HG03135 (cell line): ENCODE data around the gene ASTN2.

Experiments
- ATAC-seq: cut with Tn5 transposase; IDR thresholded peaks from one replicate; pipeline ENCODE4 v1.9.1; 2021; ENCODE audit warnings: mild to moderate bottlenecking, moderate library complexity; ENCODE audit not compliant: unreplicated experiment

ASTN2 gene

GRCh38 chr9:117250610-117251215 lies 164.1 kb downstream of the ASTN2 start:
- no peak for ATAC-seq

GRCh38 chr9:117249799-117250198 lies 165.1 kb downstream of the ASTN2 start:
- ATAC-seq, result no peak

GRCh38 chr9:117247266-117247665 lies 167.6 kb downstream of the ASTN2 start:
- no peak for ATAC-seq

GRCh38 chr9:117245175-117245829 lies 169.6 kb downstream of the ASTN2 start:
- ATAC-seq, result no peak

- no peak for ATAC-seq
These were observed 172.8 kb downstream of the ASTN2 start for GRCh38 chr9:117242082-117242481.

GRCh38 chr9:117239428-117239827 lies 175.4 kb downstream of the ASTN2 start:
- ATAC-seq, result no peak

- ATAC-seq, result no peak
These were observed 180.8 kb downstream of the ASTN2 start for GRCh38 chr9:117234103-117234502.

DNA sequence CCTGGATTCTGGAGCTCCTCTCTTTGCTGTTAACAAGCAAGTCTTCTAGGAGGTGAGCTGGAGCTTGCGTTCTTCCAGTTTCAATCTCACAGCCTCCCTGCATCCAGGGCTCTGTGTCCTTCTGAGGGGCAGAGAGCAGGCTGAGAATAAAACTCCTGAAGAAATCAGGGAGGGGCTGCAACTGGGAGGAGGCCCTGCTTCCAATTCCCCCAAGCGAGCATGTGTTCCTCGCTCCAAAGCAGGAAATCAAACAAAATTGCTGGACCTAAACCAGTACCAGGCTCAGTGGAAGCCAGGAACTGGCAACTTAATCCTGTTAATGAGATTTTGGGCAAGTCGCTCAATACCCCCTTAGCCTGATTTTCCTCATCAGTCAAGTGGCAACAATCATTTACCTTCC lies 181.8 kb downstream of the ASTN2 start:
- ATAC-seq, result no peak

DNA sequence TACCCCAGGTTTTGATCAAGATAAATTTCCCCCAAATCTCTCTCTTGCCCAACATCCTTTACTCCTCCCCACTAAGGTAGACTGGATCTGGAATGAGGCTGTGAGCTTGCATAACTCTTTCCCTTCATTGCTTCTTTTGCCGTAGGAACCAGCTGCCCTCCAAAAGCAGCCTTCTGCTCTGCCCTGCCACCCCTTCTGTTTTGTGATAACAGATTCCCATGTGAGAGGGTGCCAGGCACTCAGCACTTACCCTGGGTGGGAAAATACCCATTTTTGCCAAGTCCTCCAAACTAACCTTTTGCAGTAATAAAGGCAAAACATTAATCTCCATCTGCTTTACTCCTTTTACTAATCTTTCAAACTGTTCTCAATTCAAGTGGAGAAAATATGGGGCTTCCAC lies 182.6 kb downstream of the ASTN2 start:
- no peak for ATAC-seq

GRCh38 chr9:117231012-117231411 lies 183.8 kb downstream of the ASTN2 start:
- no peak for ATAC-seq

DNA sequence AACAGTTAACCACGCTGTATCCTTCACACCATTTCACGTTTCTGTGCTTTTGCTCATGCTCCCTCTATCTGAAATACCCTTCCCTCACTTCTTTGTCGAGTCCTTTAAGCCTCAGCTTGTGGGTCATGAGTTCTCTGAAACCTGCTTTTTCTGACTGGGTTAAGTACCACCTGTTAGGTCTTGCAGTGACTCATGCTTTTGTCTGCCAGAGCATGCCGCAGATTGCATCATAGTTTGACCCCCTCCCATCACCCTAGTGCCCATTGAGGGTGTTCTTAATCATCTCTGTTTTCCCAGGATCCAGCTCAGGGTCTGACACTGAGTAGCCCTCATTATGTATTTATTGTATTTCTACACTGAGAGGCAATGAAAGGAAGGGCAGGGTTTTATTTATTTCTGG lies 190.2 kb downstream of the ASTN2 start:
- no peak for ATAC-seq

DNA sequence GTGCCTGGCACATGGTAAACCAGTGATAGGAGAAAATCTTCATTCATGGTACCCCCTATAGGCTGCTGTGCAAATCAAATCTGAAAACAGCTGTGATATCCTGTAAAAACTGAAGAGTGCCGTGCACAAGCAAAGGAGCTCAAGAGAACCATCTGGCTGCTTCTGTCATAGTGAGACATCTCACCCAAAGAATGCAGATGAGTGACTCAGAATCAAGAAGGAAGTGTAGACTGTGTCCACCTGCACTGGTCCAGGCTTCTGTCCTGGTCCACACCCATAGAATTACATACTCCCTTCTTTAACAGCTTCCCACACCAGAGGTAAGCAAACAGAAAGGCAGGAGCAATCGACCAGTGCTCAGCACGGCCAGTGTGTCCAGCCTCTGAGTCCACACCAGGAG lies 195.9 kb downstream of the ASTN2 start:
- ATAC-seq, result no peak

DNA sequence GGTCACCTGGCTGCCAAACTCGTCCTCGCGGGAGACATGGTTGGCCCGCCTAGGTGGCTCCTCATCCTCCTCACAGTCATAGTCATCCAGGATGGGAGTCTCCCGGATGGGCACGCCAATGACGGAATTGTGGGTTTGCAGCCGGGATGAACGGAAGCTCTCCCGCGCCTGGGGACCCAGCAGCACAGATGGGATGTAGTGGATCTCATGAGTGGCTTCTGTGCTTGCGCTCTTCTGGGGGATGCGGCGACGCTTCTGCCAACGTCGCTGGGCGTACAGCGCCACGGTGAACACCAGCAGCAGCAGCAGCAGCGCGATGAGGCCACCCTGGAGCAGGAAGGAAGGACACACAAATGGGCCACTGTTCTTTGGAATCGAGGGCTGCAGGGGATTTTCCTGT lies 200.4 kb downstream of the ASTN2 start:
- ATAC-seq, result no peak

DNA sequence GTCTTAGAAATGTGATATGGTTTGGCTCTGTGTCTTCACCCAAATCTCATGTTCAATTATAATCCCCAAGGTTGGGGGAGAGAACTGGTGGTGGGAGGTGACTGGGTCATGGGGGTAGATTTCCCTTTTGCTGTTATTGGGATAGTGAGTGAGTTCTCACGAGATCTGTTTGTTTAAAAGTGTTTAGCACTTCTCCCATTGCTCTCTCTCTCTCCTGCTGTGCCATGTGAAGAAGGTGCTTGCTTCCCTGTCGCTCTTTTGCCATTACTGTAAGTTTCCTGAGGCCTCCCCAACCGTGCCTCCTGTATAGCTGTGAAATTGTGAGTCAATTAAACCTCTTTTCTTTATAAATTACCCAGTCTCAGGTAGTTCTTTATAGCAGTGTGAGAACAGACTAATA lies 203.6 kb downstream of the ASTN2 start:
- no peak for ATAC-seq

DNA sequence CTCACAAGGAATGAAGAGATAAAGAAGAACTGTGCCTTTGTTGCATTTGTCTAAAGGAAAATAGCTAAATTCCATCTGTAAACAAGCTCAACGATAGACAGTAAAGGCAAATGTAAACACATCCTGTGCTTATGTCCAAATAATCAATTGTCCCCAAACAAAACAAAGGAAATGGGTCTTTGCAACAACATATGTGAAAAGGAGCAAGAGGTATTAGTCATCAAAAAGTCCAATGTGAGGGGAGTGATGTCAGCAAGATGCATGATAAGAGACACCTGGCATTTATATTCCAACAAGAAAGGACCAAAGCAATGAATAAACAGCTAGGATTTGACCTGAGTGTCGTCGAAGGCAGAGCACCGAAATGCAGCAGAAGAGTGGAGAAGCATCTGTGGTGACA lies 209.1 kb downstream of the ASTN2 start:
- no peak for ATAC-seq

- no peak for ATAC-seq
These were observed 209.9 kb downstream of the ASTN2 start for GRCh38 chr9:117204971-117205370.

DNA sequence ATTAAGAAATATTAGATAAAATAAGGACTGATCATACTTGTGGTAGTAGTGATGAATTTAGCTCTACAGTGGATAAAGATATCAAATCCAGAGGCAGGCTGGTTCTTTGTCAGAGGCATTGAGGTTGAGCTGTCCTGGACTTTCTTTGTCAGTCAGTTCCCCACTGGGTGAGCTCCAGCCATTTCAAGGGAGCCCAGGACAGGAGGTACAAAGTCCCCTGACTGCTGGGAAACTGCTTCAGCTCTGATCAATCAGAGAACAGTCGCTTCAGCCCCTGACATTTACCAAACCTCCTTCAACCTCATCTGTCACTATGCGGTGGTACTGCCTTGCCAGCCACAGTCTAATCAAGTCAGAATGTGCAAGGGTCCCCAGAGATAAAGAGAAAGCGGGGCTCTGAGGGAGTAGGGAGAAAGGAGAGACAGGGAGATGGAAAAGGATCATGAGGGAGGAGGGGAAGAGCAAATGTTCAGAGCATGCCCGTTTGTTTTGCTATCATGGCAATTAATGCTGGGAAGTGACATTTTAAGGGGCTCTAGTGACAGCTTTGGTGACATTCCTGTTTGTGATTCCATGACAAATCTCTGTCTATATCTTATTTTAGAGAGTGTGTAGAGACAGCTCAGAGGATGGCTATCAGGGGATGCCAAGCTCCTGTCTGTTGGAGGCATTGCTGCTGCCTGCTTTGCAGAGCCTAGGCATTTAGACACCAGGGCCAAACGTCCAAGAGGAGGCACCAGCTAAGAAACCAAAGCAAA lies 223.2 kb downstream of the ASTN2 start:
- ATAC-seq, result no peak

- no peak for ATAC-seq
These were observed 225.7 kb downstream of the ASTN2 start for GRCh38 chr9:117189121-117189520.

DNA sequence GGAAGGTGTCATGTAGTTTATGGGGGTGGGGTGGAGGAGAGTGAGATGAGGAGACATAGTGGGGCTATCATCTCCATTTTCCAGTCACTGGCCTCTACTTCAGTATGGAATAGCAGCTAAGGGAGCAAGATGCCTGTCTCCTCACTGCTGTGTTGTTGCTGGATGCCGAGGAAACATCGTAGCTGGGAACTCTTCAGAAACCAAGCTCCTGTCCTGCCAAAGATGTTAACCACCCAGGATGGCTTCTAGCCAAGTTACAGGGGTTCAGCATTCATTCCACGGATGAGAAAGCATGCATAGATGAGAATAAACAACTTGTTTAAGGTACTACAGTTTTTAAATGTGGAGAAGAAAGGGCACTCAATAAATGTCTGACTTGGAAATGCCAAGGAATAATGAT lies 226.5 kb downstream of the ASTN2 start:
- ATAC-seq, result no peak

- no peak for ATAC-seq
These were observed 227.4 kb downstream of the ASTN2 start for GRCh38 chr9:117187498-117187897.

GRCh38 chr9:117184173-117184572 lies 230.7 kb downstream of the ASTN2 start:
- ATAC-seq, result no peak

DNA sequence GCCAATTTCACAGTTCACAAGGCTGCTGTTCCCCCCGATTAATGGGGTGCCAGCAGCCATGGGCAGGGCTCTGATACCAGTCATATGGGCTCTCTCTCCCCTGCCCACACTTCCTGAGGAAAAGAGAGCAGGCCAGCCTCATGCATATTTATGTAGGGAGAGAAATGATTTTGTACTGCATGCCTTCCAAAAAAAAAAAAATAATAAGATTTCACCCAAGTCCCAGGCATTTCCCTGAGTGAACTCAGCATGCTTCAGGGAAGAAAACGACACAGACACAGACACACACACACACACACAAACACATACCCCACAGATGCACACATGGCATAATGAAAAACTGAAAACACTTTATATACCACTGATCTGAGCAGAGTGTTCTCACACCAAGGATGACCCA lies 232.8 kb downstream of the ASTN2 start:
- ATAC-seq, result no peak
